HG03565 (cell line): ENCODE data around the gene KRT31.
"Not testable (repeated sequence)": the region's sequence is repeated elsewhere in the genome, so short reads cannot be mapped to it uniquely, and the experiment has no call there.

Experiments used
- ATAC-seq: cut with Tn5 transposase; IDR thresholded peaks from one replicate; pipeline ENCODE4 v1.9.1; 2021; ENCODE audit warnings: mild to moderate bottlenecking, moderate library complexity; ENCODE audit not compliant: unreplicated experiment

KRT31 gene

DNA sequence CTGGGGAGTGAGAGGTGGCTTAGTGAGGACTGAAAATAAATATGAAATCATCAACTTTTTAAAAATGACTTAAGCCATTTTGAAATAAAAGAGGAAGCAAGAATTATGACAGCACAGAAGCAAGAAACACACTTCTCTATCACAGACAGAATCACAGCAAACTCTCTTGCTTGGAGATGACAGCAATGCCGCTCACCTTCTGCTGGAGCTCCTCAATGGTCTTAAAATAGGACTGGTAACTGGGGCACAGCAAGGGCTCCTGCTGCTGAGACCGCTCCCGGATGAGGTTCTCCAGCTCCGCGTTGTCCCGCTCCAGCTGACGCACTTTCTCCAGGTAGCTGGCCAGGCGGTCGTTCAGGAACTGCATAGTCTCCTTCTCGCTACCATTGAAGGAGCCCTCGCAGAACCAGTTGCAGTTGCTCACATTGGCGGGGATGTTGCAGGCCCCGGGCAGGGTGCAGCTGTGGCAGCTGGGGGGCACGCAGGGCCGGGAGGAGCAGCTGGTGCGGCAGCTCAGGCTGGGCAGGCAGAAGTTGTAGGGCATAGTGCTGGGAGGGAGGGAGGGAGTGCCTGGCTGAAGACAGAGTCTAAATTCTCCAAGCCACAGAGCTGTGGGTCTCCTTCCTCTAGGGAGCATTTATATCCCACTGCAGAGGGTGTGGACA is at the start of gene KRT31:
Gene KRT31, minus strand, starts transcription at position 613 of the 665 bp plus-strand sequence. Its CDS starts 69 bp downstream, at position 544.
- ATAC-seq, result no peak

DNA sequence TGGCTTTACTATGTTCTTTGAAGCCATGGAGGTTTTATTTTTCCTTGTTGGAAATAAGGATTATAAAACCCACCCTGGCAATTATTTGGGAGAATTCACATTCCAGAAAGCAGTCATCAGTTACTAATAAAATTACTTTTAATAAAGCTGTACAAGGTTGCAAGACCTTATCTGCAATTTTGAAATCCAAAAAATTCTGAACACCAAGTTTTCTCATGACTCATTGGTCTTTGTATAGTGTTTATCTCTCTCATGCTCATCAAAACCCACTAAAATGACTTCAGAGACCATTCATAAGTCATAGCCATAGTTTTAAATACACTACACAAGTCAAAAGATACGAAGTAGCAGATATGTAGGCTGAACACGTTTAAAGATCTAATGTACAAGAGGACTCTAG is 49.4 kb upstream of the KRT31 start:
- no peak for ATAC-seq

DNA sequence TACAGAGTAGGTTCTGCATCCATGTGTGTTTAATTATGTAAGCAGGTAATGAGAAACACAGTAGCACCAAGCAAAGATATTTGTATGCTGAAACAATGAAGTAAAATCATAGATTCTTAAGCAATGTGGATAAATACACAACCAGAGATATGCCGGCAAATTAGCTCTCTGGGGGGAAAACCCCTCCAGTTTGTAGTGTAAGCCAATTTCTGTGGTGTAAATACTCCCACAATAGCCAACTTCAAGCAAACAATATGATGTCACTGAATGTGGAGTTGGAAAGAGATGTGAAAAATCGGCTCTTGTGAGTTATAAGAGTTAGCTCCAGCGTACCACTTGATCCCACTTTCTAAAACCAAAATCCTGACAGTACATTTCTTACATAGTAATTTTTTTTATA is 47.2 kb upstream of the KRT31 start:
- ATAC-seq, result no peak

DNA sequence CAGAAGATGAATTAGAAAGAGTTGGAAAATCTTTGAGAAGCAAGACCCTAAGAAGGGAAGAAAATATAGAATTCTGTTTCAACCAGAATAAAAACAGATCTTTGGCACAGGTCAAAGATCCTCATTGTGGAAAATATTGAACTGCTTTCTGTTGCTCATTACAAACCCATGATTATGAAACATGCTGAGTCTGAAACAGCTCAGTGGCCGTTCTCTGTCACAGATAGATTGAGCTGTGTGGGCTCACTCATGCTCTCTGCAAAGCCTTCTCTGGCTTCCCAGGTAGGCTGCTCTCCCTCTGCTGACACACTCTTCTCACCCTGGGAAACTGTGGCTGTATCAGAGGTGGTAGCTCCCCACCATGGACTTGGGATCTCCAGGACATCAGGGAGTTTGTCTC is 46.8 kb upstream of the KRT31 start:
- no peak for ATAC-seq

DNA sequence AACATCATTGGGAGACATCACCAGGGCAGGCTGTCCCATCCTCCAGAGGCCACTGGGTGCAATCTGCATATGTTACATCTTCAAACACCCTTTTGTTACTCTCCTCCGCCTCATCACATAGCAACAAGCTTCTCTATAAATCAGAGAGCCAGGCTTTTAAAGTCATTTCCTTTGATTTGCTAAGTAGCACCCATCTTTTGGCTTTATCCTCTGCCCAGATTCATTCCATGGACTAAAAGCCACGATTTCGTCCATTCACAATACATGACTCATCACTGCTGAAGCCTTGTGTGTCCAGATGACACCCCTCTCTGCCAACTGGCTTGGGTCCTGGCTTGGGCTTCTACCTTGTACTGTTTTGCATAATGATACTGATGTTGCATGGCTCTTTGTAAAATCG is 45.3 kb upstream of the KRT31 start:
- no peak for ATAC-seq

DNA sequence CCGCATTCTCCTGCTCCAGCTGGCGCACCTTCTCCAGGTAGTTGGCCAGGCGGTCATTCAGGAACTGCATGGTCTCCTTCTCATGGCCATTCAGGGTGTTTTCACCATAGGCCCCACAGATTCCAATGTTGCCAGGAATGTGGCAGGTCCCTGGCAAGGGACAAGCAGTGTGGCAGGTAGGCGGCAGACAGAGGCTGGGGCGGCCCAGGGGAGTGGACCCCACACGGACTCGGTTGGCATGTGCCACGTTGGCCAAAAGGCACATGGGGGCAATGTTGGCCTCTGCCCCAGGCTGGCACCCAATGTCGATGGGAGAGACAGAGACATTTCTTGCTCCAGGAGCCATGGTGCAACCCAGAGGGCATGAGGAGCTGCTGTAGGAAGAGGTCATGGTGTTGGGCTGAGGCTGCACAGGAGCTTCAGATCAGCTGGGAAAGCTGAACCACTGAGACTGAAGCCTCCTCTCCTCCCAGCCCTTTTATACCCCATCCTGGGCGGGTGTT is 43.2 kb upstream of the KRT31 start, which contains the start of gene KRT38:
Gene KRT38, minus strand, starts transcription at position 453 of the 503 bp plus-strand sequence. Its CDS starts 62 bp downstream, at position 391.
- ATAC-seq, result no peak

DNA sequence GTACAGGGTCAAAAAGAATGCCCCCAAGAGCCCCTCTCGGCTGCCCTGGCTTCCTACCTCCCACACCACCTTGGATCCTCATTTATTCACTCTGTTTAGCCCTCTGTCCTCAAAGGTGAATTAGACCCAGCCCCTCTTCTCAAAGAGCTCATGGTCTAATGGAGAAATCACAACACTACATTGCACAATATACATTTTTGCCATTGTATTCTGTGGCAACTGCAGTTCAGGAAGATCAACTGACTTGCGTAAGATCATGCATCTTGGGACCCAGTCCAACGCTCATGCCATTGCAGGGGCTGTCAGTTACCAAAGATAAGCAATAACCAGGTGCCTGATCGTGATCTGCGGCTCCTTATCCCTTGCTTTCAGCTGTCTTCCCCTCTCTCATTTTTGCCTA is 42.0 kb upstream of the KRT31 start:
- no peak for ATAC-seq

DNA sequence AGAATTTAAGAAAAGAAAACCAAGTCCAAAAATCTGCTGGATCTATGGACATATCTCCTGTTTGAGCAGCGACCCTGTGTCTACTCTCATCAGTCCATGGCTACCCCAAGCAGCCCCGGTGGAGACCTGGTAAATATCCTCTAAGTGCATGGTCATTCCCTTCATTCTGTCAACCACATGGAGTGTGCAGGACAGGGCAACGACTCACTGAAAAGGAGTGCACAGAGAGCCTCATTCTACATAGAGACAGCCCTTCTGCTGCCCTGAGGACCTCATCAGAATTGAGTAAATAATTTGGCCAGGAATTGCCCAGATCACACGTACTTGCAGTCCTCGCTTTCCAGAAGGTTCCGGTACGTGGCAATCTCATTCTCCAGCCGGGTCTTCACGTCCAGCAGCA is 40.4 kb upstream of the KRT31 start:
- no peak for ATAC-seq

DNA sequence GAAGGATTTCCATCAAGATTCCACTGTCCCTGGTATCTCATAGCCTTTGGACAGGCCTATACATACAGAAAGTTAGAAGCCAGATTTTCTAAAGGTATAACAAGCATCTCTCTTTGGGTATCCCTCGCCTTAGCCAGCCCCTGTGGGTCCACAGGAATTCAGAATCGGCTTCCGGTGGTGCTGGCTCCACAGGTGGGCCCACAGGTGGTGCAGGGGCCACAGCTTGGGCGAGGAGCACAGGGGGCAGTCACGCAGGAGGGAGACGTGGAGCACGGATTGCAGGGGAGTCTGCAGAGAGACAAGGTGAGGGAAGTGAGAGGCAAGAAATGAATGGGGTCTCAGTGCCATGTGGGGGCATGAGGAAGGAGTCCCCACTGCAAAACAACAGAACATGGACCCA is 39.8 kb upstream of the KRT31 start:
- ATAC-seq, result no peak

DNA sequence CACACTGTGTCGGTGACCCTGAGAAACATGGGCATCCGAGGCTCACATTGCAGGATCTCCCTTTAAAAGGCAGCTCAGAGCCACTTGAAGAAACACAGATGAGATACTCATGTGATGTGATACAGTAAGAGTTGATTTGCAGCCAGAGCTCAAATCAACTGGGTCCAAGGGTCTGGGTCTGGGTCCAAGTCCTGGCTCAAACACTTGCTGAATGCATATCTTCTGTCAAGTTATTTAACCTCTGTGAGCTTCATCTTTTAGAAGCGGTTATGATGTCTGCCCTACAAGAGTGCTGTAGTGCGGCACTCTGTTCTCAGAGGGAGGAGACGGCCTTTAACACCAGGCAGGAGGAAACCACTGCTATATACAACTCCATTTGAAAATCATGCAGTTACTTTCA is 37.0 kb upstream of the KRT31 start:
- ATAC-seq, result no peak

DNA sequence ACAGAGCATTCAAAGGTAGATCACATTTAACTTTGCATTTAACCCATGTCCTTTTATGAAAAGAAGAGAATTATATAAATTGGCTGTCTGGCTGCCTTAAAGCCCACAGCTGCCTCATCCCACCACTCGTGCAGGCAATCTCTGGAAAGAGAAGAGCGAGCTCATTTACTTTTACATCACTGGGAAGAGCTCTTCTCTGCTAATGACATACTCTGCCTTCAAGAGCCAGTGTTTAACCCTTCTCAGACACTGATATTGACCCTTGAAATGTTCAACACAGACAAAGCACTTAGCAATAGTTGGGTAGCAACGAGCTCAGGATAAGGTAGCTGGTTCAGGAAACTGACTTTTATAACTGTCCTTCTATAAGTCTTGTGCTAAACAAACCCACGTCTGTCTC is 36.6 kb upstream of the KRT31 start:
- ATAC-seq, result no peak

DNA sequence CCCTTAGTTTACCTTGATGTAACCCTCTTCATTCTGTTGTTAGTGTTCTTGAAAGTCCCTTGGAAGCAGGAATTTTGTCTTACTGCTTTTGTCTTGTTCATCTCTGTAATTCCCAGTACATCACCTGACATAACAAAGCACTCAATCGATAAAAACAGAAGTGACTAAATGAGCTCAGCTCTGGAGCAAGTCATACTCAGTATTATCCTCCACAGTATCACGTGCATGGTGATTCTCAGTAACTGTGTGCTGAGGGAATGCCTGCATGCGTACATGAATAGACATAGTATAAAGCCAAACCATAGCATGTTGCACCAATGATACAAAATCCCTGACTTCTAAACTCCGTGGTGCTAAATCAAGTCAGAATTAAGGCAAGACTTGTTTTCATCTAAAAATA is 36.2 kb upstream of the KRT31 start:
- no peak for ATAC-seq

DNA sequence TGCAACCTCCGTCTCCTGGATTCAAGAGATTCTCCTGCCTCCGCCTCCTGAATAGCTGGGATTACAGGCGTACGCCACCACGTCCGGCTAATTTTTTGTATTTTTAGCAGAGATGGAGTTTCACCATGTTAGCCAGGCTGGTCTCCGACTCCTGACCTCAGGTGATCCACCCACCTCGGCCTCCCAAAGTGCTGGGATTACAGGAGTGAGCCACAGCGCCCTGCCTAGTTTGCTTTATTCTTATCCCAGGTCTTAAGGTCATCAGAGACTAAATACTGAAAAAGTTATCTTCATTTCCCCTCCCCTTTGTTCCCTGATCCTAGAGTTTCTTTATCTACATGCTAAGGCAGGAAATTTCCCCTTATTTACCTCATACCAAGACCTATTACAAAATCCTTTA is 33.0 kb upstream of the KRT31 start:
- not testable (repeated sequence) for ATAC-seq

DNA sequence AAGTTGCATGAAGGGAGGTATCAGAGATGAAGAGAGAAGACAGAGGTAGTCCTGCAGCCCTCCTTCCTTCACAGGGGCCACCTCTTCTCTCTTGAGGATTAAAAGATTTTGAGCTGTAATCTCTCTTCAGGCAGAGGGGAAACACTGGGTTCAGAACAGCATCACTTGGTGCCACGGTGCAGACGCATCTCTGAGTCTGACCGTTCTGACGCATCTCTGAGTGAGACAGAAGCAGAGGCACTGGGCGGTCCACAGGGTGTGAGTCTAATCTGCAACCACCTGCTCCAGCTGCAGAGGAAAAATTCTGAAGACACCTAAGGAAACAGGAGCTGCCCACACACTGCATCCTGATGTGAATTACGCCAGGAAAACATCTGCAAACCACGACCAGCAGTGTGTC is 32.3 kb upstream of the KRT31 start:
- no peak for ATAC-seq

DNA sequence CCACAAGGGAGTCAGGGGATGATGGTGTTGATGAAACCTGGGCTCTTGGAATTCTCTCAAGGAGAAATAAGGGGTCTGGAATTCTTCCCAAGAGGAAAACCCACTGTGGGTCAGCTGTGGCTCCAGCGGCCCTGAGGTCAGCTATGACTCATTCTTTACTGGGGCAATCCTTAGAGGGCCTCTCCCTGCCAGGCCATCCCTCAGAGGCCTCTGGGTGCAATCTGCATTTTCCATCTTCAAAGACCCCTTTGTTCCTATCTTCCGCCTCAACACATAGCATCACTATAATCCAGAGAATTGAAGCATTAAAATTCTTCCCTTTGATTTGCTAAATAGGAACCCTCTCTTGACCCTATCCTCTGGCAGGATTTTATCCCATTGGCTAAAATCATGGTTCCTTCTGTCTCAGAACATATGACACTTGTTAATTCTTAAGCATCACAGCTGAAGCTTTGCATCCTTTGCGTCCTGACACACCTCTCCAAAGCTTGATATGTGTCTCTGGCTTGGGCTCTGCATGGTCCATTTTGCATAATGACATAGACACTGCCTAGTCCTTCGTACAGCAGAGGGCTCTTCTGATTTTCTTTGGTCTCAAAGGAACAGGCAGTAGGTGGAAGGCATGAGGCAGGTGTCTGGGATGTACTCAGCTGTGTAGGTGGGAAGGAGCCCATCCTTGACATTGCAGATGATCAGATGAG is 31.3 kb upstream of the KRT31 start:
- ATAC-seq, result no peak

DNA sequence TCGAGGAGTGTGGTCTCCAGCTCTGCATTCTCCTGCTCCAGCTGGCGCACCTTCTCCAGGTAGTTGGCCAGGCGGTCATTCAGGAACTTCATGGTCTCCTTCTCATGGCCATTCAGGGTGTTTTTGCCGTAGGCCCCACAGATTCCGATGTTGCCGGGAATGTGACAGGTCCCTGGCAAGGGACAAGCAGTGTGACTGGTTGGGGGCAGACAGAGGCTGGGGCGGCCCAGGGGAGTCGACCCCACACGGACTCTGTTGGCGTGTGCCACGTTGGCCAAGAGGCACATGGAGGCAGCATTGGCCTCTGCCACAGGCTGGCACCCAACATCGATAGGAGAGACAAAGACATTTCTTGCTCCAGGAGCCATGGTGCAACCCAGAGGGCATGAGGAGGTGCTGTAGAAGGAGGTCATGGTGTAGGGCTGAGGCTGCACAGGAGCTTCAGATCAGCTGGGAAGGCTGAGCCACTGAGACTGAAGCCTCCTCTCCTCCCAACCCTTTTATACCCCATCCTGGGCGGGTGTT is 26.8 kb upstream of the KRT31 start, which contains the start of gene KRT37:
Gene KRT37, minus strand, starts transcription at position 475 of the 525 bp plus-strand sequence. Its CDS starts 62 bp downstream, at position 413.
- no peak for ATAC-seq

DNA sequence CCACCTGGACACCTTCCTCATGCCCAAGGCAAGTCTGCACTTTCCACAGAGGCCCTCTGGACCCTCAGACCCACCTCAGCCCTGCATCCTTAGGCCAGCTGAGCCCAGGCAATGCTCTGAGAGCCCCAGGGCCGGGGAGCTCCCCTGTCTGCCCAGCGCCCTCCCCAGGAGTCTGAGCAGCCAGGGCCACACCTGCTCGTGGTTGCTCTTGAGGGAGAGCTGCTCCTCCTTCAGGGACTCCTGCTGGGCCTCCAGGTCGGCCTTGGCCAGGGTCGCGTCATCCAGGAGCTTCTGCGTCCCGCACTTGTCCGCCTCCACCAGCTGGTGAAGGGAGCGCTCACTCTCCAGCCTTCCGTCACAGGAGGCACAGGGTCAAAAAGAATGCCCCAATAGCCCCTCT is 25.2 kb upstream of the KRT31 start:
- ATAC-seq, result not testable (repeated sequence)

DNA sequence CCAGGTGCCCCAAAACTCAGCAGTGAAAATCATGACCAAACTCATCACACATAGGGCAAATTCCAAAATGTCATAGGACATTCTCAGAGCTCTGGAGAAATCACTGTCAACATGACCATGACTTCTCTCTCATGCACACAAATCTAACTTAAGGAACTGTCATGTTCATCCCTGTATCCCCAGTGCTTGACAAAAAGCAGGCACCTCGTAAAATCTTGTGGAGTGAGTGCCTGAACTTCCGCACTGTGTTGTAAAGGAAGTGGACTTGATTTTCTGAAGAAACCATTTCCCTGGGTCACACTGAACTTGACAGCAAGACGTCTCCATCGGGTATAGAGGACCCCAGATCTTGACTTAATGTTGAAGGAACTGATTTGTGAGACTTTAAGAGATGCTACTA is 24.2 kb upstream of the KRT31 start:
- ATAC-seq, result no peak

DNA sequence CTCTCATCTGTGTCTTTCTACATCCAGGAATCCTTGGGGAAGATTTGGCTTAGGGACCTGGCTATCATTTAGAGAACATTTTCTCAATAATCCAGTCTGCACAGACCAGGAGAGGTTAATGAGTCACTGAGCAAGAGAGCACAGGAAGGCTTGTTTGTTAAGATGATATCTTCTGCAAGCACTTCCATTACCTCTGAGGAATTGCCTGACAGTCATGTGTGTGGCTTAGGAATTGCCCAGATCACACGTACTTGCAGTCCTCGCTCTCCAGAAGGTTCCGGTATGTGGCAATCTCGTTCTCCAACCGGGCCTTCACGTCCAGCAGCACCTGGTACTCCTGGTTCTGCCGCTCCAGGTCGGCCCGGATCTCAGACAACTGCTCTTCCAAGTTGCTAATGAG is 23.7 kb upstream of the KRT31 start:
- ATAC-seq, result no peak

DNA sequence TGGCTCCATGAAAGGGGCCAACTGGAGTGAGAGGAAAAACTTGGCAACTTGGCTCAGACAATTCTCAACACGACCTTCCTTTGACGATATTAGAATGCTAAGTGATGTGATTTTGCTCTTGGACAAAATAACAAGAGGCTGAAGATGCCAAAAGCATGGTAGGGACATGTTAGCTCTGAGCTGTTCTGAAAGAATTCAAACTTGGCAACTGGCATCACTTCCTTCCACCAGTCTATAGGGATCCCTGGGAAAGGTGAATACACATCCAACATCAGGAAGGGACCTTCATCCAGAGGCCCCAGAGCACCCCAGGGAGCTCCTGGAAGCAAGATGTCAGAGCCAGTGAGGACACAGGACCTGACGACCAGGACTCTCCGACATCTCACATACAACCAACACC is 22.7 kb upstream of the KRT31 start:
- ATAC-seq, result no peak

DNA sequence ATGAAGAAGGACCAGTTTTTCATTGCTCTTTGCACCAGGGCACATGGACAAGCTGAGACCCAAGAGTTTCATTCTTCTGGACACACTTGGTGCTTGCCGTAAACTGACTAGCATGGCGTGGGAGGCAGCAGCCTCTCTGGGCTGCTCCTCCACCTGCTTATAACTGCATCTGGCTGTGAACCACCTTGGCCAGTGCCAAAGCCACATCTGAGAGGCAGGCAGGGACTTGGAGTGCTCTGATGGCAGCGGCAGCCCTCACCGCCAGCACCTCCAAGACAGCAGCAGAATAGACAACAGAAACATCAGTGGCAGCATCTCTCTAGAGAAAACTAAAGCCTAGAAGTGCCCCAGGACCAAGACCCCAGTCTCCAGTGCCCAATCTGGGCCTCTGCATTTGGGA is 22.3 kb upstream of the KRT31 start:
- no peak for ATAC-seq
